HEK293 (cell line): ENCODE results near the gene SLC8A1.

Source experiments
- ATF2 ChIP-seq: fragments of 450-650 bp; formaldehyde crosslinking; IDR thresholded peaks from 2 replicates; pipeline ENCODE4 v1.5.1; 2016; ENCODE audit warnings: missing biosample characterization, missing genetic modification characterization, low read depth
- CTCF ChIP-seq: fragments of 450-650 bp; formaldehyde crosslinking; IDR thresholded peaks from 2 replicates; pipeline ENCODE4 v1.5.1; 2016; ENCODE audit warnings: missing biosample characterization, missing genetic modification characterization
- FEZF1 ChIP-seq: fragments of 450-650 bp; formaldehyde crosslinking; IDR thresholded peaks from 2 replicates; pipeline ENCODE4 v1.5.1; 2016; ENCODE audit warnings: missing biosample characterization, missing genetic modification characterization
- KLF10 ChIP-seq: fragments of 450-650 bp; IDR thresholded peaks from 2 replicates; pipeline ENCODE4 v1.5.1; 2018; ENCODE audit warnings: missing biosample characterization, mild to moderate bottlenecking, missing genetic modification characterization
- MEIS1 ChIP-seq: sonication (generic); formaldehyde crosslinking; IDR thresholded peaks from 2 replicates; pipeline ENCODE4 v1.8.1; 2022; ENCODE audit warnings: missing genetic modification reagents, mild to moderate bottlenecking, borderline replicate concordance
- PBX3 ChIP-seq: sonication (generic); formaldehyde crosslinking; IDR thresholded peaks from 2 replicates; pipeline ENCODE4 v1.8.1; 2022; ENCODE audit warnings: mild to moderate bottlenecking, moderate library complexity, missing genetic modification reagents
- PRDM10 ChIP-seq: fragments of 450-650 bp; formaldehyde crosslinking; IDR thresholded peaks from 2 replicates; pipeline ENCODE4 v1.5.1; 2016; ENCODE audit warnings: missing biosample characterization, missing genetic modification characterization
- REST ChIP-seq: fragments of 450-650 bp; formaldehyde crosslinking; IDR thresholded peaks from 2 replicates; pipeline ENCODE4 v1.5.1; 2016; ENCODE audit warnings: missing biosample characterization, missing genetic modification characterization
- YY1 ChIP-seq: fragments of 450-650 bp; formaldehyde crosslinking; IDR thresholded peaks from 2 replicates; pipeline ENCODE4 v1.5.1; 2018; ENCODE audit warnings: missing biosample characterization, missing genetic modification characterization
- ZNF146 ChIP-seq: fragments of 450-650 bp; formaldehyde crosslinking; IDR thresholded peaks from 2 replicates; pipeline ENCODE4 v1.5.1; 2016; ENCODE audit warnings: missing biosample characterization, missing genetic modification characterization
- ZNF274 ChIP-seq, 2 experiments: fragments of 200-500 bp in 1 of 2; fragments of 450-650 bp in 1 of 2; sonication (Bioruptor generic) in 1 of 2; formaldehyde crosslinking in 1 of 2; IDR thresholded peaks; 2 replicates each; pipeline versions ENCODE4 v1.5.1 to v1.6.1; 2014 to 2016; ENCODE audit warnings: borderline replicate concordance in 1 of 2, inconsistent platforms in 1 of 2, low read length in 1 of 2, missing biosample characterization in 1 of 2, missing genetic modification characterization in 1 of 2
- ZNF302 ChIP-seq: fragments of 450-650 bp; formaldehyde crosslinking; IDR thresholded peaks from 2 replicates; pipeline ENCODE4 v1.5.1; 2016; ENCODE audit warnings: missing biosample characterization, missing genetic modification characterization, low read depth
- ZNF324 ChIP-seq: fragments of 450-650 bp; formaldehyde crosslinking; IDR thresholded peaks from 2 replicates; pipeline ENCODE4 v1.5.1; 2016; ENCODE audit warnings: missing biosample characterization, missing genetic modification characterization

- TF ChIP-seq CTCF (tag by site-specific recombination) (no peak), MEIS1 (CRISPR knock-in tag) (no peak), YY1 (tag by site-specific recombination) (no peak), ZNF146 (tag by site-specific recombination) (no peak), PRDM10 (tag by site-specific recombination) (no peak), KLF10 (tag by site-specific recombination) (no peak), ATF2 (tag by site-specific recombination) (no peak), ZNF274 (IDR thresholded peaks at IDR 0.05; ENCODE audit: low read length) (no peak), ZNF274 (tag by site-specific recombination; IDR thresholded peaks at IDR 0.05; ENCODE audit: borderline replicate concordance) (no peak), ZNF324 (no peak), REST (tag by site-specific recombination) (no peak), PBX3 (CRISPR knock-in tag) (no peak), ZNF302 (tag by site-specific recombination) (no peak), FEZF1 (tag by site-specific recombination) (no peak)
Measured at GRCh38 chr2:40123746-40124145, 328.1 kb downstream of the SLC8A1 start.
